ENCODE data around the gene TSC22D4. TPM values are rescaled to one million over a fixed set of nuclear protein-coding genes. Genes with fewer than 3 reads are reported as not detected.

The TSC22D4 gene
- total and polyA plus RNA-seq, 9 of the 15 experiments (the other 6 are each of a cell fraction or from before 2014, with no cell fraction given), result 0.37 to 107 (median 28.7) TPM

DNA sequence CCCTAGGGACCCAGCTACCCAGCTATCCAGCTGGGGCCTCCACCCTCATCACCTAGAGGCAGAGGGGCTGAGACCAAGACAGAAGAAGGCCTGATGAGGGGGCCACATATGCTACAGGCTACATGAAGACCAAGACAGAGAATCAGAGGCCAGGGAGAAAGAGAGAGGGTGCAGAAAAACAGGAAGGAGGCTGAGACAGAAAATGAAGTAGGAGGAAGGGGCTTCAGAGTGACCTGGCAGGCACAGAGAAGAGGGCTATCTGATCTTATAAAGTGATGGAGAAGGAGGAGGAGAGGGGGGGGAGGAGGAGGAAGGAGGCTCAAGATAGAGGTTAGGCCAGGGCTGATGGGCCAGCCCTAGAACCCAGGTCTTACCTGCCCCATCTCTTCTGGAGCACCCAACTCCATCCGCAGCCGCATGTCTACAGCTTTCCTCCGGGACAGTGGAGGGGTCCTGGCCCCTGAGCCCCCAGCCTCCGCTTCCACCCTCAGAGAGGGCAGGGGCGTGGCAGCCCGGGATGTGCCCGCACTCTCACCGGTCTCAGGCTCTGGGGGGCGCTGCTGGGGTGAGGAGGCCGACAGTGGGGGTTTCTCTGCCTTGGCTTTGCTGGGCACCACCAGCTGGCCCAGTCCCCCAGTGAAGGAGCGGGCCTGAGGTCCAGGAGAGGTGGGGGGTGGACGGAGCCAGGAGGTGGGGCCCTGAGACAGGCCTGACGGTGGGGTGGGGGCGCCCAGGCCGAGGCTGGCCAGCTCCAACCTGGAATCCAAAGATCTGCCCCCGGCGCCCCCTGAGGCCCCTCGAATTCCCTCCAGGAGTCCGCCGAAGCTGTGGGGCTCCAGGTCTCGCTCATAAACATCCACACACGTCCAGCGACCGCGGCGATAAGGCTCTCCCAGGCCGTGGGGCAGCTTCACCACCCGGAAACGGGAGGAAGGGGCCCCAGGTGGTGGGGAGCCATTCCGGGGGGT is 1.8 kb downstream of the TSC22D4 start (continued):
- TF ChIP-seq, protein P1, sequence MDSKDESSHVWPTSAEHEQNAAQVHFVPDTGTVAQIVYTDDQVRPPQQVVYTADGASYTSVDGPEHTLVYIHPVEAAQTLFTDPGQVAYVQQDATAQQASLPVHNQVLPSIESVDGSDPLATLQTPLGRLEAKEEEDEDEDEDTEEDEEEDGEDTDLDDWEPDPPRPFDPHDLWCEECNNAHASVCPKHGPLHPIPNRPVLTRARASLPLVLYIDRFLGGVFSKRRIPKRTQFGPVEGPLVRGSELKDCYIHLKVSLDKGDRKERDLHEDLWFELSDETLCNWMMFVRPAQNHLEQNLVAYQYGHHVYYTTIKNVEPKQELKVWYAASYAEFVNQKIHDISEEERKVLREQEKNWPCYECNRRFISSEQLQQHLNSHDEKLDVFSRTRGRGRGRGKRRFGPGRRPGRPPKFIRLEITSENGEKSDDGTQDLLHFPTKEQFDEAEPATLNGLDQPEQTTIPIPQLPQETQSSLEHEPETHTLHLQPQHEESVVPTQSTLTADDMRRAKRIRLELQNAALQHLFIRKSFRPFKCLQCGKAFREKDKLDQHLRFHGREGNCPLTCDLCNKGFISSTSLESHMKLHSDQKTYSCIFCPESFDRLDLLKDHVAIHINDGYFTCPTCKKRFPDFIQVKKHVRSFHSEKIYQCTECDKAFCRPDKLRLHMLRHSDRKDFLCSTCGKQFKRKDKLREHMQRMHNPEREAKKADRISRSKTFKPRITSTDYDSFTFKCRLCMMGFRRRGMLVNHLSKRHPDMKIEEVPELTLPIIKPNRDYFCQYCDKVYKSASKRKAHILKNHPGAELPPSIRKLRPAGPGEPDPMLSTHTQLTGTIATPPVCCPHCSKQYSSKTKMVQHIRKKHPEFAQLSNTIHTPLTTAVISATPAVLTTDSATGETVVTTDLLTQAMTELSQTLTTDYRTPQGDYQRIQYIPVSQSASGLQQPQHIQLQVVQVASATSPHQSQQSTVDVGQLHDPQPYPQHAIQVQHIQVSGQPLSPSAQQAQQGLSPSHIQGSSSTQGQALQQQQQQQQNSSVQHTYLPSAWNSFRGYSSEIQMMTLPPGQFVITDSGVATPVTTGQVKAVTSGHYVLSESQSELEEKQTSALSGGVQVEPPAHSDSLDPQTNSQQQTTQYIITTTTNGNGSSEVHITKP (IDR thresholded peaks at IDR 0.05; ENCODE audit: partially characterized antibody), result no peak
- TF ChIP-seq PCBP2 (IDR thresholded peaks at IDR 0.05; ENCODE audit: low read depth, low read length, poor library complexity, severe bottlenecking) (no peak), ZNF232 (CRISPR knock-in tag; IDR thresholded peaks at IDR 0.05) (no peak), HDGF (IDR thresholded peaks at IDR 0.05) (no peak), MCM7 (IDR thresholded peaks at IDR 0.05) (no peak), POLR3A (IDR thresholded peaks at IDR 0.05; ENCODE audit: borderline replicate concordance, extremely low read depth, insufficient read depth, insufficient read length) (no peak), CHD2 (IDR thresholded peaks at IDR 0.05; ENCODE audit: low read depth, low read length) (no peak), ZNF436 (CRISPR knock-in tag; IDR thresholded peaks at IDR 0.05) (no peak), PHF8 (IDR thresholded peaks at IDR 0.05; ENCODE audit: borderline replicate concordance, low read length) (no peak), ZNF57 (CRISPR knock-in tag; IDR thresholded peaks at IDR 0.05) (no peak), BCOR (IDR thresholded peaks at IDR 0.05) (no peak), TAL1 (IDR thresholded peaks at IDR 0.05) (no peak), ARHGAP35 (IDR thresholded peaks at IDR 0.05; ENCODE audit: partially characterized antibody) (no peak)
- TF ChIP-seq, protein P2, sequence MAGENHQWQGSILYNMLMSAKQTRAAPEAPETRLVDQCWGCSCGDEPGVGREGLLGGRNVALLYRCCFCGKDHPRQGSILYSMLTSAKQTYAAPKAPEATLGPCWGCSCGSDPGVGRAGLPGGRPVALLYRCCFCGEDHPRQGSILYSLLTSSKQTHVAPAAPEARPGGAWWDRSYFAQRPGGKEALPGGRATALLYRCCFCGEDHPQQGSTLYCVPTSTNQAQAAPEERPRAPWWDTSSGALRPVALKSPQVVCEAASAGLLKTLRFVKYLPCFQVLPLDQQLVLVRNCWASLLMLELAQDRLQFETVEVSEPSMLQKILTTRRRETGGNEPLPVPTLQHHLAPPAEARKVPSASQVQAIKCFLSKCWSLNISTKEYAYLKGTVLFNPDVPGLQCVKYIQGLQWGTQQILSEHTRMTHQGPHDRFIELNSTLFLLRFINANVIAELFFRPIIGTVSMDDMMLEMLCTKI (IDR thresholded peaks at IDR 0.05; ENCODE audit: partially characterized antibody), result no peak
- TF ChIP-seq, protein P3, sequence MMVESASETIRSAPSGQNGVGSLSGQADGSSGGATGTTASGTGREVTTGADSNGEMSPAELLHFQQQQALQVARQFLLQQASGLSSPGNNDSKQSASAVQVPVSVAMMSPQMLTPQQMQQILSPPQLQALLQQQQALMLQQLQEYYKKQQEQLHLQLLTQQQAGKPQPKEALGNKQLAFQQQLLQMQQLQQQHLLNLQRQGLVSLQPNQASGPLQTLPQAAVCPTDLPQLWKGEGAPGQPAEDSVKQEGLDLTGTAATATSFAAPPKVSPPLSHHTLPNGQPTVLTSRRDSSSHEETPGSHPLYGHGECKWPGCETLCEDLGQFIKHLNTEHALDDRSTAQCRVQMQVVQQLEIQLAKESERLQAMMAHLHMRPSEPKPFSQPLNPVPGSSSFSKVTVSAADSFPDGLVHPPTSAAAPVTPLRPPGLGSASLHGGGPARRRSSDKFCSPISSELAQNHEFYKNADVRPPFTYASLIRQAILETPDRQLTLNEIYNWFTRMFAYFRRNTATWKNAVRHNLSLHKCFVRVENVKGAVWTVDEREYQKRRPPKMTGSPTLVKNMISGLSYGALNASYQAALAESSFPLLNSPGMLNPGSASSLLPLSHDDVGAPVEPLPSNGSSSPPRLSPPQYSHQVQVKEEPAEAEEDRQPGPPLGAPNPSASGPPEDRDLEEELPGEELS (CRISPR knock-in tag; IDR thresholded peaks at IDR 0.05; ENCODE audit: borderline replicate concordance), result no peak

All from K562 (cell line).